ENCODE results near the gene CD55. TPM values are rescaled to one million over a fixed set of nuclear protein-coding genes. Genes with fewer than 3 reads are reported as not detected.

The CD55 gene
- total RNA-seq, 1 experiment from 2014 or later, result 17.3 TPM

DNA sequence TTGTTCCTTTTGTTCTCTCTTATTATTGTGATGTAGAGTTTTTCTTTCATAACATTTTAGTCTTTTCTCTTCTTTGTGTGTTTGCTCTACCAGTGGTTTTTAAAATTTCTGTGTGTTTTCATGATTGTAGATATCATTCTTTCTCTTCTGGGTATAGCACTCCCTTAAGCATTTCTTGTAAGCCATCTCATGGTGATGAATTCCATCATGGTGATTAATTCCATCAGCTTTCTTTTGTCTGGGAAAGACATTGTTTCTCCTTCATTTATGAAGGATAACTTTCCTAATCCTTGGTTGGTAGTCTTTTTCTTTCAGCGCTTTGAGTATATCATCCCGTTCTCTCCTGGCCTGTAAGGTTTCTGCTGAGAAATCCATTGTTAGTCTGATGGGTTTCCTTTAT, 22.7 kb downstream of the CD55 start:
- TF ChIP-seq, protein P1, sequence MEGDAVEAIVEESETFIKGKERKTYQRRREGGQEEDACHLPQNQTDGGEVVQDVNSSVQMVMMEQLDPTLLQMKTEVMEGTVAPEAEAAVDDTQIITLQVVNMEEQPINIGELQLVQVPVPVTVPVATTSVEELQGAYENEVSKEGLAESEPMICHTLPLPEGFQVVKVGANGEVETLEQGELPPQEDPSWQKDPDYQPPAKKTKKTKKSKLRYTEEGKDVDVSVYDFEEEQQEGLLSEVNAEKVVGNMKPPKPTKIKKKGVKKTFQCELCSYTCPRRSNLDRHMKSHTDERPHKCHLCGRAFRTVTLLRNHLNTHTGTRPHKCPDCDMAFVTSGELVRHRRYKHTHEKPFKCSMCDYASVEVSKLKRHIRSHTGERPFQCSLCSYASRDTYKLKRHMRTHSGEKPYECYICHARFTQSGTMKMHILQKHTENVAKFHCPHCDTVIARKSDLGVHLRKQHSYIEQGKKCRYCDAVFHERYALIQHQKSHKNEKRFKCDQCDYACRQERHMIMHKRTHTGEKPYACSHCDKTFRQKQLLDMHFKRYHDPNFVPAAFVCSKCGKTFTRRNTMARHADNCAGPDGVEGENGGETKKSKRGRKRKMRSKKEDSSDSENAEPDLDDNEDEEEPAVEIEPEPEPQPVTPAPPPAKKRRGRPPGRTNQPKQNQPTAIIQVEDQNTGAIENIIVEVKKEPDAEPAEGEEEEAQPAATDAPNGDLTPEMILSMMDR (conservative IDR thresholded peaks at IDR 0.05), result no peak
- Histone ChIP-seq H3K18ac (ENCODE audit: insufficient read length, low read depth, low read length) (no peak overlapping the region), H2BK120ac (ENCODE audit: low read depth, low read length, poor library complexity, severe bottlenecking) (no peak overlapping the region), H3T11ph (ENCODE audit: low read length) (no peak overlapping the region), H3K79me1 (ENCODE audit: insufficient read depth, low read depth, low read length, poor library complexity, severe bottlenecking) (no peaks in the 10 kb centered on the region), H2BK12ac (ENCODE audit: insufficient read length, low read depth, low read length) (no peak overlapping the region), H2AK5ac (ENCODE audit: insufficient read length, low read length) (no peak overlapping the region), H3K23me2 (ENCODE audit: insufficient read length, low read depth, low read length, poor library complexity, severe bottlenecking) (no peaks in the 10 kb centered on the region), H3K27ac (ENCODE audit: insufficient read length, low read depth, low read length) (no peak overlapping the region), H2BK15ac (ENCODE audit: low read depth, low read length) (no peak overlapping the region), H2BK20ac (ENCODE audit: low read depth, low read length, poor library complexity, severe bottlenecking) (no peak overlapping the region), H2AFZ (ENCODE audit: low read length) (no peak overlapping the region), H3K9me3 (ENCODE audit: control insufficient read depth, low read depth, low read length) (no peaks in the 10 kb centered on the region), H3K79me2 (ENCODE audit: insufficient read depth, low read length) (no peaks in the 10 kb centered on the region), H3K23ac (ENCODE audit: insufficient read length, low read depth, low read length) (no peak overlapping the region), H4K8ac (replicated peaks; ENCODE audit: insufficient read length, low read depth, low read length) (no peak overlapping the region), H4K5ac (ENCODE audit: insufficient read length, low read depth, low read length) (no peak overlapping the region), H4K91ac (ENCODE audit: insufficient read length, low read depth, low read length) (no peak overlapping the region), H3K14ac (ENCODE audit: insufficient read depth, low read length) (no peak overlapping the region), H3K4me1 (ENCODE audit: insufficient read depth, low read length) (no peaks in the 10 kb centered on the region; the same call in 1 of the 2 replicates), H3K4ac (ENCODE audit: low read depth, low read length) (no peak overlapping the region), H3K9ac (ENCODE audit: extremely low read depth, insufficient read length, low read length) (no peak overlapping the region), H4K20me1 (ENCODE audit: control insufficient read depth, insufficient read depth, insufficient read length) (no peaks in the 10 kb centered on the region), H2BK5ac (ENCODE audit: insufficient read length, low read length) (no peak overlapping the region), H3K4me2 (ENCODE audit: insufficient read depth, insufficient read length, low read length) (no peak overlapping the region), H3K27me3 (ENCODE audit: insufficient read depth, low read length) (no peaks in the 10 kb centered on the region), H3K56ac (ENCODE audit: insufficient read length, low read depth, low read length) (no peak overlapping the region)
- Mint-ChIP-seq H3K27me3 (ENCODE audit: low read depth) (no peaks in the 10 kb centered on the region), H3K9me3 (peaks cover 2 to 6% of the 10 kb centered on the region in 2 experiments; a peak in 4 of 5 replicates), H3K27ac (peak overlapping the region in 1 of 3 experiments; percentile 2; a peak in 2 of 7 replicates), H3K36me3 (ENCODE audit: insufficient read depth in 1 of 3, low read depth in 3 of 3) (peaks cover 13 to 55% (median 24%) of the 10 kb centered on the region in 3 experiments), H3K4me3 (no peak overlapping the region), H3K4me1 (peaks cover 8 to 9% of the 10 kb centered on the region in 2 experiments)
- no peak for DNase-seq
- WGBS (ENCODE audit: extremely low coverage, insufficient read length, low lambda C conversion rate), result no CpG with 5 or more reads among the region's 2 CpGs
